Dendritic cell treated with granulocyte-macrophage colony-stimulating factor and Interleukin-4, amounts not matched to agents 40 ng/mL and 50 ng/mL, for 4 days (primary cell): Measurements from ENCODE around the gene NARS2.
"Not testable (repeated sequence)": the region's sequence is repeated elsewhere in the genome, so short reads cannot be mapped to it uniquely, and the experiment has no call there.

Experiments
- H3K27ac Mint-ChIP-seq: one replicate; pipeline ENCODE4 v1.8.0; 2022; ENCODE audit warnings: mild to moderate bottlenecking, mixed read lengths
- H3K27me3 Mint-ChIP-seq: one replicate; pipeline ENCODE4 v1.8.0; 2022; ENCODE audit warnings: mild to moderate bottlenecking, mixed read lengths
- H3K36me3 Mint-ChIP-seq: one replicate; pipeline ENCODE4 v1.8.0; 2022; ENCODE audit warnings: low read depth, mixed read lengths
- H3K4me1 Mint-ChIP-seq: one replicate; pipeline ENCODE4 v1.8.0; 2022; ENCODE audit warnings: low read depth, mixed read lengths
- H3K4me3 Mint-ChIP-seq: one replicate; pipeline ENCODE4 v1.8.0; 2022; ENCODE audit warnings: mild to moderate bottlenecking, moderate library complexity, mixed read lengths
- H3K9me3 Mint-ChIP-seq: one replicate; pipeline ENCODE4 v1.8.0; 2022; ENCODE audit warnings: mixed read lengths
- intact Hi-C: fragments of 100-400 bp; cut with micrococcal nuclease; formaldehyde crosslinking; loops from one replicate; pipeline ENCODE4 v1.15.0; 2022

Gene NARS2

DNA sequence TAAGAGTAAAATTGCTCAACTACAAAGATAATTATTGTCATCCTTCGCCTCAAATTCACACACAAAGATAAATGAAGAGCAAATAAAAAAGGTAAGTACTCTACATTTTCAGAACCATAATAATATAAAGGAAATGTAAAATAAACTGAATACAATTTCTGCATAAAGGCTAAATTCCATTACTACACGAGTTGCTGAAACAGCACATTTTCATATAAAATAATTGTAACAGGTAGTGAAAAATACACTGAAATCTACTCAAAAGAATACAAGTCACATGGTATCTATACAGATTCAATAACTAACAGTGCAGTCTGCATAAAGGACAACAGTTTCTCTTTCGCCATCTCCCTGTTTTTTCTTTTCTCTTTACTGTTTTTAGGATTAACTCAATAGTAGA is 102.3 kb downstream of the NARS2 start:
- Mint-ChIP-seq H3K4me1 (peaks cover 8% of the 10 kb centered on the region), H3K27ac (no peak overlapping the region), H3K36me3 (peaks cover 15% of the 10 kb centered on the region), H3K9me3 (no peaks in the 10 kb centered on the region), H3K27me3 (no peaks in the 10 kb centered on the region), H3K4me3 (no peak overlapping the region)
- intact Hi-C loops: no loop called here

DNA sequence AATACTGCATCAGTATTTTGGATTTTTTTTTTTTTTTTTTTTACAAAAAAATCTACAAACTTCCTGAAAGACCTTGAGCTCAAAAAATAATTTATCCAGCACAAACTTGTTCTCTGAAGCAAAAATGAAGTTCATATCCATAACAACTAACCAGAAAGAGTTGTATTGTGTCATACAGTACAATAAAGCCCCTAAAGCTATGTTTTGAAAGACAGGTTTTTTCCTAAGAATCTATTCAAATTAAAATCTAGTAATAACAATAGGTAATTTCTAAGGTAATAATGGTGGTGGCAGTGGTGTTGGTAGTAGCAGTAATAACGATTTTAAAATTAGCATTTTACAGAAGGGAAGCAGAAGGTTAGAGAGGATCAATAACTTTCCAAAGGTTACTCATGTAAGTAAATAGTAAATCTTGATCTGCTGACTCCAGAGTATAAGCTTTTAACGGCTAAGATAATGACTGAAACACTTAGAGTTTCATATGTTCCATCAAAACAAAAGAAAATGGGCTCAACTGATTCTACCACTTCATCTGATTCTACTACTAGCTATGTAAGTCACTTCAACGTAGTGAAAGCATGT is 103.7 kb downstream of the NARS2 start:
- intact Hi-C loops: no loop called here
- H3K36me3 Mint-ChIP-seq: peaks cover 10% of the 10 kb centered on the region
- H3K27ac Mint-ChIP-seq: no peak overlapping the region

DNA sequence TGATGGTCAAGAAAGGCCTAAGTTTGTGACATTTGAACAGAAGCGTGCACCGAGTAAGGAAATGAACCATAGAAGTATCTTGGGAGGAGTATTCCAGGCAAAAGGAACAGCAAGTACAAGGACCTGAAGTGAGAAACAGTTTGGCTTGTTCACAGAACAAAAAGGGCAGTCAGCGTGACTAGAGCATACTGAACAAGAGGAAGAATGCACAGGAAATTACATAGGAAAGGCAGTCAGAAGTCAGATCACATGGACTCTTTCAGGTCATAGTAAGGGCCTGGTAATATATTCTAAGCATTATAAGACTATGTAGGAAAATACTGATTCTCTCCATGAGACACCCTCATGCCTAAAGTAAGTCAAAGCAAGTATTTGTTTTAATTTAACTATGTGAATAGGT is 104.8 kb downstream of the NARS2 start:
- intact Hi-C loops: no loop called here
- no peaks in the 10 kb centered on the region for H3K9me3 Mint-ChIP-seq
- peaks cover 21% of the 10 kb centered on the region for H3K36me3 Mint-ChIP-seq
- no peak overlapping the region for H3K4me3 Mint-ChIP-seq
- H3K27ac Mint-ChIP-seq: peak overlapping the region; percentile 11
- no peaks in the 10 kb centered on the region for H3K27me3 Mint-ChIP-seq
- H3K4me1 Mint-ChIP-seq: peaks cover 14% of the 10 kb centered on the region

More for the DNA sequence above, 103.7 kb downstream of the NARS2 start:
- H3K27me3 Mint-ChIP-seq: no peaks in the 10 kb centered on the region
- H3K4me1 Mint-ChIP-seq: peaks cover 8% of the 10 kb centered on the region
- H3K9me3 Mint-ChIP-seq: no peaks in the 10 kb centered on the region
- no peak overlapping the region for H3K4me3 Mint-ChIP-seq

DNA sequence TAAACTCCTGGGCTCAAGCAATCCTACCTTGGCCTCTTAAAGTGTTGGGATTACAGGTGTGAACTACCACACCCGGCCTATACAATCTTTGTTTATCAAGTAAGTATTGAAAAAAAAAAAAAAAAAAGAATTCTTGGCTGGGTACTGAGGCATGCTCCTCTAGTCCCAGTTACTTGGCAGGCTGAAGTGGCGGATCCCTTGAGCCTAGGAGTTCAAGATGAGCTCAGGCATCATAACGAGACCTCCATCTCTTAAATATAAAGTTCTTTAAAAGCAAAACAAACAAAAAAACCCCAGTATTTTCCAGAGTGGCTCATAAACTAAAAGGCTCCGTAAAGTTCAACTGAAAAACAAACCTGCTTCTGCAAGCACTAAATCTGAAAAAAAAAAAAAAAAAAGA is 106.7 kb downstream of the NARS2 start:
- H3K4me1 Mint-ChIP-seq: peaks cover 14% of the 10 kb centered on the region
- intact Hi-C loops: no loop called here
- H3K4me3 Mint-ChIP-seq: no peak overlapping the region
- H3K27me3 Mint-ChIP-seq: no peaks in the 10 kb centered on the region
- H3K36me3 Mint-ChIP-seq: peaks cover 37% of the 10 kb centered on the region
- no peak overlapping the region for H3K27ac Mint-ChIP-seq
- H3K9me3 Mint-ChIP-seq: no peaks in the 10 kb centered on the region

DNA sequence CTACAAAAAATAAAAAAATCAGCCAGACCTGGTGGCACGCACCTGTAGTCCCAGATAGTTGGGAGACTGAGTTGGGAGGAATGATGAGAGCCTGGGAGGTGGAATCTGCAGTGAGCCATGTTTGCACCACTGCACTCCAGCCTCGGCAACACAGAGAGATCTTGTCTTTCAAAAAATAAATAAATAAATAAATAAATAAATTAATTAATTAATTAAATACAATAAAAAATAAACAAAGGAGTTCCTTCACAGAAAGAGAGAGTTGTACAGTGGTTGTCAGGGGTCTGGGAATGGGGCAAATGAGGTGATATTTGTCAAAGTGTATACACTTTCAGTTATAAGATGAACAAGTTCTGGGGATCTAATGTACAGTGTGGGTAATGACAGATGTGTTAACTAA is 107.3 kb downstream of the NARS2 start:
- Mint-ChIP-seq H3K36me3 (peaks cover 37% of the 10 kb centered on the region), H3K4me3 (no peak overlapping the region), H3K27me3 (no peaks in the 10 kb centered on the region), H3K4me1 (peaks cover 14% of the 10 kb centered on the region), H3K27ac (no peak overlapping the region), H3K9me3 (no peaks in the 10 kb centered on the region)
- intact Hi-C loops: no loop called here

DNA sequence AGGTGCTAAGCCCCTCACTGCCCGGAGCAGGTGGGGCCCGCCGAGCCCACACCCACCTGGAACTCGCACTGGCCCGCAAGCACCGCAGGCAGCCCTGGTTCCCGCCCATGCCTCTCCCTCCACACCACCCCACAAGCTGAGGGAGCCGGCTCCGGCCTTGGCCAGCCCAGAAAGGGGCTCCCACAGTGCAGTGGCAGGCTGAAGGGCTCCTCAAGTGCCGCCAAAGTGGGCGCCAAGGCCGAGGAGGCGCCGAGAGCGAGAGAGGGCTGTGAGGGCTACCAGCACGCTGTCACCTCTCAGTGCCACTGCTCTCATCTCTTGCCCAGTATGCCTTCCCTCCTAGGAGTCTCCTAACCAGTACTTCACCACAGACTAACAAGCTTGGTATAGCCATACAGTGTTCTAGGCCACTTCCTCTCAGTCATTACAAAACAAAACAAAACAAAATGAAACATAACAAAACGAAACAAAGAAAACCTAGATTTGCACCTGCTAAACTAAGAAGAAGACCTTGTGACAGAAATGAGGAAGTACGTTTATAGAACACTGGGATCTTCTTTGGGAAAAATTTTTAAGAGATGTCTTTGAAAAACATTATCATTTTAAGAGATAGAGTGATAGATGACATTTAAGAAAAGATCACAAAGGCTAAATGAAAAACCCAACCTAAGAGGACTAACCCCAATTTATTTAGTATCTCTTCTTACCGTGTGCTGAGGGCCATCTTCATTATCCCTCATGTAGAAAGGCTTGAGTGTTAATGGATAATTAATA is 109.3 kb downstream of the NARS2 start:
- no peak overlapping the region for H3K4me3 Mint-ChIP-seq
- intact Hi-C loops: no loop called here

DNA sequence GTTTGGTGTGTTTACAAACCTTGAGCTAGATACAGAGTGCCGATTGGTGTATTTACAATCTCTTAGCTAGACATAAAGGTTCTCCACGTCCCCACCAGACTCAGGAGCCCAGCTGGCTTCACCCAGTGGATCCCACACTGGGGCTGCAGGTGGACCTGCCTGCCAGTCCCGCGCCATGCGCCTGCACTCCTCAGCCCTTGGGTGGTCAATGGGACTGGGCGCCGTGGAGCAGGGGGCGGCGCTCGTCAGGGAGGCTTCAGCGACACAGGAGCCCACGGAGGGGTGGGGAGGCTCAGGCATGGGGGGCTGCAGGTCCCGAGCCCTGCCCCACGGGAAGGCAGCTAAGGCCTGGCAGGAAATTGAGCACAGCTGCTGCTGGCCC is 109.9 kb downstream of the NARS2 start:
- H3K4me3 Mint-ChIP-seq, H3K9me3 Mint-ChIP-seq, H3K27me3 Mint-ChIP-seq, intact Hi-C loops, H3K27ac Mint-ChIP-seq: not testable (repeated sequence)
- peaks cover 59% of the 10 kb centered on the region for H3K36me3 Mint-ChIP-seq
- peaks cover 17% of the 10 kb centered on the region for H3K4me1 Mint-ChIP-seq

More for the DNA sequence above, 109.3 kb downstream of the NARS2 start:
- Mint-ChIP-seq H3K27ac (no peak overlapping the region), H3K36me3 (peaks cover 53% of the 10 kb centered on the region), H3K4me1 (peaks cover 18% of the 10 kb centered on the region), H3K27me3 (no peaks in the 10 kb centered on the region), H3K9me3 (no peaks in the 10 kb centered on the region)

DNA sequence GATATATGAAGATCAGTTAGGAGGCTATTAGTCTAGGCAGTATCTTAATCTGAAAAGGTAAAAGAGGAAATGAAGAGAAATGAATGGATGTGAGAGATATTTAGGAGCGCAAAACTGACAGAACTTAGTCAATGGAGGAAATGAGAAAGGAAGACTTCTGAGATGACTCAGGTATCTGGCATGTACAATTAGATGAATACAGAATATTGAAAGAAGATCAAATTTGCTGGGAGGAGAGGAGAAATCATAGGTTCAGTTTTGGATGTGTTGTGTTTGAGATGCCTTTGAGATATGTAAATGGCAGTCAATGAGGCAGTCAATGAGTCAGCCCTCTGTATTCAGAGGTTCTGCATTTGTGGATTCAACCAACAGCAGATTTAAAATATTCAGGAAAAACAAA is 114.2 kb downstream of the NARS2 start:
- no peaks in the 10 kb centered on the region for H3K27me3 Mint-ChIP-seq
- H3K36me3 Mint-ChIP-seq: peaks cover 62% of the 10 kb centered on the region

DNA sequence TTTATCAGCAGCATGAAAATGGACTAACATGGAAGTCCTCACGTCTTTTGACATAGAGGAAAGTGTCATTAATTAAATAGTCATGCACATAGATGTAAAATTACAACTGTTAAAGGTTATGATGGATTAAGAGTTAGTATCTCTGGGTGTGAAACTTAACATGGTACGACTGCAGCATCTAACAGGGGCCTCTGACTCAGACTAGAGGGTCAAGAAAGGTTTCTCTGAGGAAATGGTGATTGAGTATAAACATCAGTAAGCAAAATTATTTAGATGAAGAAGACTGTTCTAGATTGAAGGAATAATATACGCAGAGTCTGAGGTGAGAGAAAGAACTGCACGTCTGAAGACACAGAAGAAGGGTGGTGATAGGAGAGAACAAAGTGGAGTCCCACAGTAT is 114.9 kb downstream of the NARS2 start:
- H3K36me3 Mint-ChIP-seq: peaks cover 54% of the 10 kb centered on the region
- no peak overlapping the region for H3K27ac Mint-ChIP-seq

More for the DNA sequence above, 114.2 kb downstream of the NARS2 start:
- H3K9me3 Mint-ChIP-seq: peaks cover 7% of the 10 kb centered on the region
- H3K4me3 Mint-ChIP-seq: no peak overlapping the region
- intact Hi-C loops: no loop called here
- H3K27ac Mint-ChIP-seq: no peak overlapping the region
- peaks cover 10% of the 10 kb centered on the region for H3K4me1 Mint-ChIP-seq

DNA sequence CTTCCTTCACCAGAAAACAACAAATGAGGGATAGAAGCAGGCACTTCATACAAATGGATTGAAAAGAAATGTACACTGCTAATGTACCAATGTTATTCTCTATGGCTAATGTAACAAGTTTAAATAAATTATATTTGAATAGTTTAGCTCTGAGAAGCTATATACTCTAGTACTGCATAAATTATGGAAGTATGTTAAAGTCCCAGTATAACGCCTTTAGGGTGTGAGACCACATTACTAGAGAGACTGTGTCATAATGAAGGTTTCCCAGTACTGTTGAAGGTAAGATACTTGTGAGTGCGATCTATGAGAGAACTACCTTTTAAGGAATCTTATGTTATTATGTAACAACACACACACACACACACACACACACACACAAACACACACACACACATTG is 117.2 kb downstream of the NARS2 start:
- peaks cover 7% of the 10 kb centered on the region for H3K9me3 Mint-ChIP-seq
- no peak overlapping the region for H3K27ac Mint-ChIP-seq
- H3K4me1 Mint-ChIP-seq: peaks cover 6% of the 10 kb centered on the region
- intact Hi-C loops: no loop called here
- no peaks in the 10 kb centered on the region for H3K27me3 Mint-ChIP-seq
- peaks cover 39% of the 10 kb centered on the region for H3K36me3 Mint-ChIP-seq
- no peak overlapping the region for H3K4me3 Mint-ChIP-seq

More for the DNA sequence above, 114.9 kb downstream of the NARS2 start:
- intact Hi-C loops: no loop called here
- Mint-ChIP-seq H3K4me1 (peaks cover 6% of the 10 kb centered on the region), H3K27me3 (no peaks in the 10 kb centered on the region), H3K4me3 (no peak overlapping the region), H3K9me3 (peaks cover 7% of the 10 kb centered on the region)

DNA sequence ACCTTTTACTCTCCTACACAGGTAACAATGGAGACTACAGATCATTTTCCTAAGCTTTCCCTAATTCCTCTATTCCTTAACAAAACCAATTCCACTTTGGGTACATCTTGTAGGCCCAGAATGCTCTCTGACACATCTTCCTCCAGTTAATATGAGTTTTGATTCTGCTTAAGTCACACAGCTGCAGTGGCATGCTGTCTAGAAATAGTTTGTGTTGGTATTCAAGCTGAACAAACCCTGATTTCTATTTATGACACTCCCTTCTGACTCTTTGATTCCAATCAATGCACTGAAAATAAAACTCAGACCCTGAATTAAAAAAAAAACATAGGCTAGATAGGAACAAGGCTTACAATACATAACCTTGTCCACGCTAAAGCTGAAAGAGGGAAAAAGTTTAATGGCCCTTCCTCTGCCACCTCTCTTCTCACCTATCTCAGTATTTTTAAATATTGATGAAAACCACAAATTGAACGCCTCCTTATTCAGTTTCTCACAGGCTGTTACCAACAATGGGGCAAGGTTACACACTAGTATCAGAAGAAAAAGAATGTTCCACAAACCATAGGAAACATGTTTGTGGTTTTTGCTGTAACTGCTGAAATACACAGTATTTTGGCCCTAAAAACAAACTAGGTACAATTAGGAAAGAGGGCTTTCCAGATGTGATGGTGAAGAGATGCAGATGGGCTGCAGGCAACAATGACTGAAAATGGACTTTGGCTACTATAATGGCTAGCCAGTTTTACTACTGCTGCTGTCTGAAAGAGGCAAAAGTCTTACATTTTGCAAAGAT is 121.3 kb downstream of the NARS2 start:
- Mint-ChIP-seq H3K4me1 (no peaks in the 10 kb centered on the region), H3K9me3 (no peaks in the 10 kb centered on the region), H3K27me3 (no peaks in the 10 kb centered on the region), H3K27ac (no peak overlapping the region), H3K4me3 (no peak overlapping the region), H3K36me3 (no peaks in the 10 kb centered on the region)
- intact Hi-C loops: no loop called here

DNA sequence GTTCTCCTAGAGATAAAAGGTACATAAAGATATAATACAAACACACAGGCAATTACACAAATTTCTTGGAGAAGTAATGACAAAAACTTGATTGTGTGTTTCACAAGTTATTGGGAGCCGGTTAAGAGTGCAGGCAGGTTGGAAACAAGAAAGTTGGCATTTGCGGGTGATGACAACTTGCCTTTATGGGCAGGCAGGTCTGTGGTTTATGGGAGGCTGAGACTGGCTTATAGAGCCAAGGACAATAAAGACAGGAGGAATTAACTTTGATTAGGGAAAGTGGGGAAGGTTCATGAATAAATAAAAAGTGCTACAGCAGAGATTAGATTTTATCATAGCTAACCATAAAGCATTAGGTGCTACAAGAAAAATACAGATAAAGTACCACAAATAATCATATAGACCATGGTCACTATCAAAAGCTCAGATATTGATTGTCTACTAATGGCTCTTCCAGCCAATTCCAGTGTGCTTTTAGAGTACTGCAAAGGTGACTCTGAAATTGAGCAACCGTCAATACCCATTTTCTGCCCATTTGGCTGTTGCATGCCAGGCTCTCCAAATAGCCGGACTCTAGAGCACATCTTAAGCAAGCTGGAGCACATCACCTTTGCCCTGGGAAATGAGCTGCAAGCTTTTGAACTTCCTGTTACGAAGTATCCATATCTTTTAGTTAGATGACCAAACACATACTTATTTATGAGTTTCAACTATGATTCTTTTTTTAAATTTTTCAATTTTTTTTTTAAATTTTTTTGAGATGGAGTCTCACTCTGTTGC is 123.1 kb downstream of the NARS2 start:
- intact Hi-C loops: no loop called here
- Mint-ChIP-seq H3K27ac (no peak overlapping the region), H3K4me1 (peaks cover 8% of the 10 kb centered on the region), H3K4me3 (no peak overlapping the region), H3K27me3 (no peaks in the 10 kb centered on the region), H3K9me3 (no peaks in the 10 kb centered on the region), H3K36me3 (no peaks in the 10 kb centered on the region)

DNA sequence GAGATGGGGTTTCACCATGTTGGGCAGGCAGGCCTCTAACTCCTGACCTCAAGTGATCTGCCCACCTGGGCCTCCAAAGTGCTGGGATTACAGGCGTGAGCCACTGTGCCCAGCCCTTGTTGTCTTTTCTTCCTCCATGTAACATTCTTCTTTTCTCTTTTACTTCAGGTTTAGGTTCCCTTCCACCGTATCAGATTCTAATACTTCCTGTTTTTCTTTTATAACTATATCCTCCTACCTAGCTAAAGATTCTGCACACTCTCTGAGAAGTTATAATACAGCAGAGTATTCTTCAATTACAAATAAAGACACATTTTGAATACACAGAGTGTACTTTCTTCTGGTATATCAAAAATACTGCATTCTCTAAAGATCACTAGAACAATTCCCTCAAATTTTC is 123.8 kb downstream of the NARS2 start:
- Mint-ChIP-seq H3K4me1 (peaks cover 8% of the 10 kb centered on the region), H3K27ac (no peak overlapping the region), H3K9me3 (no peaks in the 10 kb centered on the region), H3K27me3 (no peaks in the 10 kb centered on the region), H3K4me3 (no peak overlapping the region), H3K36me3 (no peaks in the 10 kb centered on the region)
- intact Hi-C loops: no loop called here

DNA sequence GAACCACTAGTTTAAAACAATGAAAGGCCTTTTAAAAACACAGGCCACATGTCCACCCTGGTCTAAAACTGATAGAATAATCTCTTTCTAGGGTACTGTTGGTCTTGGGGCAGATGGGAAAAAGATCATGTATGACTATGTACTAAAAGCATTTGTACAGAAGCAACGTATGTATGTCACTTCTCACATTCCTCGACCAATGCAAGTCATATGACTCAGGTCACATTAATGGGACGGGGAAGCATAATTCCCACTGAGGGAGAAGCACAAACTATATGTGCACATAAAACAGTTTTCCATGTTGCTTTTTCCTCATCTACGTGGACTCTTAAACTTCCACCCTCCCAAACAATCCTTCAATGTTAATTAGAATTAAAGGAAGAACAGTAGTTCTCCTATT is 124.8 kb downstream of the NARS2 start:
- intact Hi-C loops: no loop called here
- Mint-ChIP-seq H3K4me3 (no peak overlapping the region), H3K27me3 (no peaks in the 10 kb centered on the region), H3K36me3 (no peaks in the 10 kb centered on the region), H3K4me1 (peaks cover 8% of the 10 kb centered on the region), H3K9me3 (no peaks in the 10 kb centered on the region), H3K27ac (no peak overlapping the region)
